Progenitor cell of endocrine pancreas (in vitro differentiated cells): ENCODE measurements around the gene BTBD2. TPM values are rescaled to one million over a fixed set of nuclear protein-coding genes. Genes with fewer than 3 reads are reported as not detected.

Source experiments
- DNase-seq: peaks from one replicate; pipeline ENCODE4 v3.0.0; 2021; ENCODE audit warnings: low spot score; ENCODE audit not compliant: unreplicated experiment
- H3K27ac Mint-ChIP-seq: 2 replicates; pipeline ENCODE4 v1.8.0; 2021; ENCODE audit warnings: mild to moderate bottlenecking, moderate library complexity, mixed read lengths
- H3K27me3 Mint-ChIP-seq: 2 replicates; pipeline ENCODE4 v1.8.0; 2021; ENCODE audit warnings: mixed read lengths
- H3K36me3 Mint-ChIP-seq: 2 replicates; pipeline ENCODE4 v1.8.0; 2022; ENCODE audit warnings: mixed read lengths; ENCODE audit not compliant: insufficient read depth
- H3K4me1 Mint-ChIP-seq: 2 replicates; pipeline ENCODE4 v1.8.0; 2021; ENCODE audit warnings: low read depth, mixed read lengths
- H3K4me3 Mint-ChIP-seq: 2 replicates; pipeline ENCODE4 v1.8.0; 2021; ENCODE audit warnings: low read depth, mild to moderate bottlenecking, moderate library complexity, mixed read lengths
- H3K9me3 Mint-ChIP-seq: 2 replicates; pipeline ENCODE4 v1.8.0; 2021; ENCODE audit warnings: low read depth, mixed read lengths
- CTCF ChIP-seq: fragments of 200-600 bp; sonication (generic); IDR thresholded peaks from one replicate; pipeline ENCODE4 v1.5.0; 2021; ENCODE audit warnings: antibody characterized with exemption, mild to moderate bottlenecking; ENCODE audit not compliant: unreplicated experiment
- total RNA-seq: library from RNA; stranded (reverse); gene quantifications from 2 replicates; pipeline ENCODE4 v1.2.1, GENCODE V29; 2021

BTBD2 gene
- total RNA-seq, 1 donor from 2014 or later: 125 TPM

GRCh38 chr19:2049741-2050348 is 34.3 kb upstream of the BTBD2 start:
- H3K4me3 Mint-ChIP-seq: peak overlapping the region; percentile 82
- H3K27me3 Mint-ChIP-seq: no peaks in the 10 kb centered on the region
- DNase-seq: no peak
- H3K4me1 Mint-ChIP-seq: peaks cover 7% of the 10 kb centered on the region
- TF ChIP-seq CTCF: no peak
- H3K36me3 Mint-ChIP-seq: peaks cover 2% of the 10 kb centered on the region
- H3K27ac Mint-ChIP-seq: peak overlapping the region; percentile 88
- no peaks in the 10 kb centered on the region for H3K9me3 Mint-ChIP-seq

DNA sequence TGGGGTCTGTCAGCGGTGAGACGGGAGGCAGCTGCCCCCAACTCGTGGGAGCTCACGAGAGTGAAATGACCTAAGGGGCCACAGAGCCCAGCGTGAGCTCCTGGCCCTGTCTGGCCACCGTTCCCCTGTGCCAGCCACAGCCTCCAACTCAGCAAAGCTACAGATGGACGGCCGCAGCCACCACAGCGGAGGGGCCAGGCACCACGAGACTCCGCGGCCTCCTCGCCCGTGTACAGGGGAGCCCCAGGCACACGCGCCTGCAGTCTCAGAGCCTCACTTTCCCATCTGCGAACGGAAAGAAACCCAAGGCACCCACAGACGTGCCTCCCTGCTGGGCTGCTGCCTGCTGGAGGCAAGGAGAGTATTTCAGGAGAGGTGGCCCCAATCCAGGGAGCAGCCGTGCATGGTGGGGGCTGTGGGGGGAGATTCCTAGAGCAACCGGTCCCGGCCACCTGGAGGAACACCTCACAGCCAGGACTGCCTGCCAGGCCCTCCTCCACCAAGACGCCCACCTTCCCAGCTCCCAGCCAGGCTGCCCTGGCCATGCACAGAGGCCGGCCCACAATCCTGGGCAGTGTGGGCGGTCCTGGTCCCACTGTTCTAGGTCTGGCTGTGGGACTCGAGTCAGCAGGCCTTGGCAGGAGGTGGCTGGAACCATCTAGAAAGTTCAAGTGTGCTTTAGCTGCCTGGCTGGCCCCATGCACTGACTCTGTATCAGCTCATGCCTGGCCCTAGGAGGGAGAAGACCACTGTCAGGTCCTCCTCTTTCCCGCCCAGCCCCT is 33.6 kb upstream of the BTBD2 start:
- peaks cover 7% of the 10 kb centered on the region for H3K4me1 Mint-ChIP-seq
- no peak for DNase-seq
- no peak for TF ChIP-seq CTCF
- H3K36me3 Mint-ChIP-seq: peaks cover 4% of the 10 kb centered on the region
- peak overlapping the region; percentile 88 for H3K27ac Mint-ChIP-seq
- H3K9me3 Mint-ChIP-seq: no peaks in the 10 kb centered on the region
- H3K27me3 Mint-ChIP-seq: no peaks in the 10 kb centered on the region
- peak overlapping the region; percentile 82 for H3K4me3 Mint-ChIP-seq

GRCh38 chr19:2048104-2048958 is 32.8 kb upstream of the BTBD2 start:
- Mint-ChIP-seq H3K36me3 (peaks cover 6% of the 10 kb centered on the region), H3K4me1 (peaks cover 7% of the 10 kb centered on the region), H3K27ac (no peak overlapping the region), H3K9me3 (no peaks in the 10 kb centered on the region), H3K4me3 (peak overlapping the region; percentile 63), H3K27me3 (no peaks in the 10 kb centered on the region)
- no peak for TF ChIP-seq CTCF
- no peak for DNase-seq

GRCh38 chr19:2047449-2048103 is 32.1 kb upstream of the BTBD2 start:
- DNase-seq: no peak
- no peaks in the 10 kb centered on the region for H3K27me3 Mint-ChIP-seq
- no peaks in the 10 kb centered on the region for H3K9me3 Mint-ChIP-seq
- peaks cover 7% of the 10 kb centered on the region for H3K4me1 Mint-ChIP-seq
- H3K27ac Mint-ChIP-seq: no peak overlapping the region
- peaks cover 6% of the 10 kb centered on the region for H3K36me3 Mint-ChIP-seq
- no peak for TF ChIP-seq CTCF
- no peak overlapping the region for H3K4me3 Mint-ChIP-seq

DNA sequence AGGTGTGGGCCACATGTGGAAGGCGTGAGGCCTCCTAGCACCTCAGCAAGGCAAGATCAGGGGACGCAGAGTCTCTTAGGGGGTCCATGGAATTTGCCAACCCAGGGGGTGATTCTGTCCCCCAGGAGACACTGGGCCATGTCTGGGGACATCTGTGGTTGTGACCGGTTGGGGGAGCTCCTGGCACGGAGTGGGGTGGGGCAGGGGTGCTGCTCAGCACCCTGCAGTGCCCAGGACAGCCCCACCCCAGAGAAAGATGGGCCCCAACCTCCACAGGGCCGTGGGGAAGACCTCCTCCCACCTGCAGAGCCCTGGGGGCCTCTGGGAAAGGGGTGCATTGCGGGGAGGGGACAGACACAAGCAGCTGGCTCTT is 31.5 kb upstream of the BTBD2 start:
- peaks cover 7% of the 10 kb centered on the region for H3K4me1 Mint-ChIP-seq
- H3K36me3 Mint-ChIP-seq: peaks cover 6% of the 10 kb centered on the region
- no peak overlapping the region for H3K27ac Mint-ChIP-seq
- H3K27me3 Mint-ChIP-seq: no peaks in the 10 kb centered on the region
- H3K4me3 Mint-ChIP-seq: no peak overlapping the region
- no peaks in the 10 kb centered on the region for H3K9me3 Mint-ChIP-seq
- TF ChIP-seq CTCF: no peak
- no peak for DNase-seq
